Adrenal gland (tissue), 12 donors: Measurements from ENCODE around the gene GALNT9. TPM values are rescaled to one million over a fixed set of nuclear protein-coding genes. Genes with fewer than 3 reads are reported as not detected.

ENCODE experiments used
- DNase-seq, 7 donors: peaks; one replicate each; pipeline ENCODE4 v3.0.0-alpha.2; 2019 to 2020
- H3K27ac ChIP-seq, 5 donors: fragments of 200-600 bp; sonication (generic) in 4 of 5; 1 replicate in 3 of 5; 2 replicates in 2 of 5; pipeline versions ENCODE4 v1.5.1 to v1.8.0; 2016 to 2020; ENCODE audit warnings: mild to moderate bottlenecking in 1 of 5
- H3K27me3 ChIP-seq: fragments of 200-600 bp; 2 replicates; pipeline ENCODE4 v1.8.0; 2021
- H3K36me3 ChIP-seq, 2 donors: fragments of 200-600 bp; replicated peaks in 1 of 2; 1 replicate in 1 of 2; 2 replicates in 1 of 2; pipeline versions ENCODE4 v1.5.1 to v1.8.0; 2018 to 2022
- H3K4me1 ChIP-seq, 2 donors: fragments of 200-600 bp; replicated peaks in 1 of 2; 1 replicate in 1 of 2; 2 replicates in 1 of 2; pipeline versions ENCODE4 v1.5.1 to v1.8.0; 2018 to 2021
- H3K4me3 ChIP-seq, 4 donors: fragments of 200-600 bp; sonication (generic) in 3 of 4; one replicate each; pipeline ENCODE4 v1.5.1; 2016 to 2018
- H3K9me3 ChIP-seq, 3 donors: fragments of 200-600 bp; sonication (generic) in 1 of 3; replicated peaks in 1 of 3; 1 replicate in 2 of 3; 2 replicates in 1 of 3; pipeline versions ENCODE4 v1.5.1 to v1.8.0; 2016 to 2021
- POLR2A ChIP-seq, 2 donors: fragments of 450-650 bp; IDR thresholded peaks; one replicate each; pipeline ENCODE4 v1.6.1; 2017; ENCODE audit warnings: antibody characterized with exemption in 2 of 2, mild to moderate bottlenecking in 2 of 2, moderate library complexity in 1 of 2
- WGBS, 4 donors: extraction: QIAGEN DNeasy Blood & Tissue Kit in 2 of 4; methylation state at CpG; one replicate each; pipeline versions ENCODE4 v1.1.5 to v1.1.7; 2013 to 2017; 5-methylcytosine and 5-hydroxymethylcytosine counted together
- intact Hi-C, 2 donors: fragments of 100-400 bp; cut with DNase I; formaldehyde crosslinking; loops; one replicate each; pipeline versions ENCODE4 v1.14.1 to v1.15.0; 2022 to 2023
- polyA plus RNA-seq, 3 donors: library from polyadenylated mRNA; stranded (reverse); fragments of 200-250 nt in 2 of 3; fragments of 350-450 nt in 1 of 3; fragmentation: Illumina TruSeq in 1 of 3; extraction: RNeasy Lipid Tissue Mini Kit (QIAGEN cat#74804) in 1 of 3; gene quantifications; one replicate each; pipeline ENCODE4 v1.2.3, GENCODE V29; 2013 to 2014
- total RNA-seq, 9 donors: library from RNA; depleted of rRNA in 4 of 9; stranded (reverse); fragments of >200 nt in 4 of 9; fragments of 120-200 nt in 1 of 9; fragmentation: NEBNext Ultra II Directional in 1 of 9; extraction: Animal tissue kit (Norgen Biotek cat#: 25700) in 1 of 9; gene quantifications; one replicate each; pipeline versions ENCODE4 v1.1.0 to v1.2.4, GENCODE V29; 2013 to 2023
- TF ChIP-seq, protein P1 (sequence below), 6 experiments: fragments of 450-650 bp in 4 of 6; fragments of 200-600 bp in 2 of 6; sonication (generic) in 1 of 6; IDR thresholded peaks; 1 replicate in 5 of 6; 2 replicates in 1 of 6; pipeline versions ENCODE4 v1.5.1 to v1.8.0; 2016 to 2021; ENCODE audit warnings: antibody characterized with exemption in 6 of 6, mild to moderate bottlenecking in 2 of 6, moderate library complexity in 1 of 6
- donor health status: healthy with polysubstance abuse.
- donor health status: Bipolar disorder and iron deficiency.
- donor health status: DM: yes; HTN: yes; CAD: no.
- donor health status: DM: no; HTN: no; CAD: no.
- donor health status: DM: no; HTN: no; CAD: no.
- donor health status: DM: yes; HTN: yes; CAD: no.

The GALNT9 gene
- total and polyA plus RNA-seq, 12 donors, result 0.44 to 7.8 (median 1.2) TPM; not detected in 1

DNA sequence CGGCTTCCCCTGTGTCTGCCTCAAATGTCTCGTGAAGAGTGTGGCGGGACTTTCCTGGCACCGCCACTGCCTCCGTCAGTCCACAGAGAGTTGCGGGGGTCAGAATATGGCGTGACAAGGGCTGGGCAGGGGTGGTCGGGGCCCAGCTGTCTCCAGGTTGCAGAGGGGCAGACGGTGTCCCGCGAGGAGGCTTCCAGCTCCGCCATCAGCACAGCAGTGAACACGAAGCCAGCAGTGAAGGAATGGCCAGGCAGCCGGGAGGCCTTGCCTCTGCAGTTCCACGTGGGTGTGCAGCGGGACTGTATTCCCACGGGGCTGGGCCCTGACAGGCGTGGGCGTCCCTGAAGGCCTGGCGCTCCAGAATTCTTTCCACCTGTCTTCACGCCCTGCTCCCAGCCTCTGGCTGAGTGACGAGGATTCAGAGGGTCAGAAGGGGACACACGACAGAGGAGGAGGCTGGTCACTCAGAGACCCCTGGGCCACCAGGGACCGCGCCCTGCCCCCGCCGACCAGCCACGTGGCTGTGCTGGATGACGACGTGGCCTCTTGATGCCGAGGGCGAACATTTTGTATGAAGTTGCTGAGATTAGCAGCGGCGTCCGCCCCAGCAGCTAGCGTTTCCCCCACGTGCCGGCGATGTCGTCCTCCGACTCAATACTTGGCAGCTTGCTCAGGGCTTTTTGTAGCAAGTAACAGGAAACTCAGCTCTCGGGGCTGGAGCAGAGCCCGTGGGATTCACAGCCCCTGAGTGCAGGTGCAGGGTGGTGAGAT, 25.0 kb upstream of the GALNT9 start:
- H3K27me3 ChIP-seq, result peaks cover 17% of the 10 kb centered on the region
- 65 to 85% (median 72%) methylated on average over 26 to 43 of the region's 43 CpGs for WGBS, 4 donors
- TF ChIP-seq, protein P1, sequence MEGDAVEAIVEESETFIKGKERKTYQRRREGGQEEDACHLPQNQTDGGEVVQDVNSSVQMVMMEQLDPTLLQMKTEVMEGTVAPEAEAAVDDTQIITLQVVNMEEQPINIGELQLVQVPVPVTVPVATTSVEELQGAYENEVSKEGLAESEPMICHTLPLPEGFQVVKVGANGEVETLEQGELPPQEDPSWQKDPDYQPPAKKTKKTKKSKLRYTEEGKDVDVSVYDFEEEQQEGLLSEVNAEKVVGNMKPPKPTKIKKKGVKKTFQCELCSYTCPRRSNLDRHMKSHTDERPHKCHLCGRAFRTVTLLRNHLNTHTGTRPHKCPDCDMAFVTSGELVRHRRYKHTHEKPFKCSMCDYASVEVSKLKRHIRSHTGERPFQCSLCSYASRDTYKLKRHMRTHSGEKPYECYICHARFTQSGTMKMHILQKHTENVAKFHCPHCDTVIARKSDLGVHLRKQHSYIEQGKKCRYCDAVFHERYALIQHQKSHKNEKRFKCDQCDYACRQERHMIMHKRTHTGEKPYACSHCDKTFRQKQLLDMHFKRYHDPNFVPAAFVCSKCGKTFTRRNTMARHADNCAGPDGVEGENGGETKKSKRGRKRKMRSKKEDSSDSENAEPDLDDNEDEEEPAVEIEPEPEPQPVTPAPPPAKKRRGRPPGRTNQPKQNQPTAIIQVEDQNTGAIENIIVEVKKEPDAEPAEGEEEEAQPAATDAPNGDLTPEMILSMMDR (IDR thresholded peaks at IDR 0.05), result no peak
- no peak for TF ChIP-seq POLR2A (IDR thresholded peaks at IDR 0.05)

DNA sequence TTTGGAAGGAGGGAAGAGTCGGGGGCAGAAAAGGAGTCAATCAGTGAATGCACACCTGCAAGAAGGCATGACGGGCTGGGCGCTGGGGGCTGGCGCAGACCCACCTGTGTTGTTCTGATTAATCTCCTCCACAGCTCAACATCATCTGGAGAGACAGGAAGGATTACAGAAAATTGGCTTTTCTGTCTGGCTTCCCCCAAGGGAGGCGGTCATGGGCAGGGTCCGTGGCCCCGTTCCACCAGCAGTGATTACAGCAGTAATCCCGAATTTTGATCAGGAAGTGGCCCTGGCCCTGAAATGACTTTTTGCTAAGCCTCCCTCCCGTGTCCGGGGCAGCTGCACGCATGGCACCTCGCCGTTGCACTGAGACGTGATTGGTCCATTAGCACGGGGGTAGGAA, 24.4 kb upstream of the GALNT9 start:
- no peaks in the 10 kb centered on the region for H3K4me1 ChIP-seq
- H3K27me3 ChIP-seq, result peaks cover 17% of the 10 kb centered on the region
- H3K9me3 ChIP-seq, result no peaks in the 10 kb centered on the region
- H3K36me3 ChIP-seq, result no peaks in the 10 kb centered on the region
- intact Hi-C loops, result no loop called here
- no peak overlapping the region for H3K27ac ChIP-seq
- DNase-seq, result no peak
- WGBS, 4 donors, result 76 to 85% (median 80%) methylated on average over 9 to 15 of the region's 15 CpGs
- no peak overlapping the region for H3K4me3 ChIP-seq
- no peak for TF ChIP-seq POLR2A (IDR thresholded peaks at IDR 0.05)
- TF ChIP-seq, protein P1 (IDR thresholded peaks at IDR 0.05), result no peak

More for the DNA sequence above, 25.0 kb upstream of the GALNT9 start:
- Histone ChIP-seq H3K36me3 (no peaks in the 10 kb centered on the region), H3K4me3 (no peak overlapping the region), H3K9me3 (no peaks in the 10 kb centered on the region), H3K27ac (no peak overlapping the region), H3K4me1 (no peaks in the 10 kb centered on the region)
- intact Hi-C loops, result no loop called here
- DNase-seq, result no peak

DNA sequence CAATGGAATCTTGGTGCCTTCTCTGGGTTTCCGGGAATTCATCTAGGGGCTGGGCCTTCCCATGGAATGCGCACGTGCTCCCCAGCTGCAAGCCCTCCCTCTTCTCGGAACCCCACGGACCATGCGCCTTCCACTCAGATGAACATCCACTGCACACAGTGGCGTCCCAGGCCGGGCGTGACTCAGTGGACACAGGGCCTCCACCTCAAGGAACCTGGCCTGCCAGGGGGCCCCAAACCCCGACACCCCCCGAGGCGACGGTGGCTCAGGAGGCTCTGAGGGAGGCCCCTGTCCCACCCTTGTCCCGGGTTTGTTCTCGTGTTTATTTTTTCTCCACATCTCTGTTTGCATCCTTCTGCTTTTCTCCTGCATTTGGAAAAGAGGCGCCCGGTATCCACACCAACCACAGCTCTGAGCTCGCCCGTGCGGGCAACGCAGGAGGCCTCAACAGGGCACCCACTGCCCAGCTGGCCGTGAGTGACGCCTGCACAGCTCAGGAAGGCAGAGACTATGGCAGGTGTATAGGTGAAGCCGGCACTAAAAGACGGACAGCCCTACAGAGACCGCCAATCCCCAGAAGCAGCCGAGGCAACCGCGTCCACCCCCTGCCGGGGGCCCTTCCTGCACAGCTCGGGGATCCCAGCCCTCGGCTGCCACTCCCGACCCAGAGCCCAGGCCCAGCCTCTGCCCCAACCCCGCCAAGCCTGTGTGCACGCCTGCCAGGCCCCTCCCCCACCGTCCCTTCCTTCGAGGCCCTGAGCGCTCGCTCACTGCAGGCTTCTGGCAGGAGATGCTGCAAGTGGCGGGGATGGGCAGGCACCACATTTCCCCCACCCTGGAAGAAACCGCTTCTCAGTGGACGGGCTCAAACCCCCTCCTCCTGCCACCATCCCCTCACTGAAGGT, 23.8 kb upstream of the GALNT9 start:
- intact Hi-C loops, result no loop called here
- H3K4me1 ChIP-seq, result no peaks in the 10 kb centered on the region
- TF ChIP-seq POLR2A (IDR thresholded peaks at IDR 0.05), result no peak
- TF ChIP-seq, protein P1 (IDR thresholded peaks at IDR 0.05), result no peak
- DNase-seq, result no peak
- no peaks in the 10 kb centered on the region for H3K36me3 ChIP-seq
- 61 to 78% (median 64%) methylated on average over 25 to 42 of the region's 42 CpGs for WGBS, 4 donors
- H3K27ac ChIP-seq, result no peak overlapping the region
- no peak overlapping the region for H3K4me3 ChIP-seq
- no peaks in the 10 kb centered on the region for H3K9me3 ChIP-seq
- peaks cover 17% of the 10 kb centered on the region for H3K27me3 ChIP-seq

DNA sequence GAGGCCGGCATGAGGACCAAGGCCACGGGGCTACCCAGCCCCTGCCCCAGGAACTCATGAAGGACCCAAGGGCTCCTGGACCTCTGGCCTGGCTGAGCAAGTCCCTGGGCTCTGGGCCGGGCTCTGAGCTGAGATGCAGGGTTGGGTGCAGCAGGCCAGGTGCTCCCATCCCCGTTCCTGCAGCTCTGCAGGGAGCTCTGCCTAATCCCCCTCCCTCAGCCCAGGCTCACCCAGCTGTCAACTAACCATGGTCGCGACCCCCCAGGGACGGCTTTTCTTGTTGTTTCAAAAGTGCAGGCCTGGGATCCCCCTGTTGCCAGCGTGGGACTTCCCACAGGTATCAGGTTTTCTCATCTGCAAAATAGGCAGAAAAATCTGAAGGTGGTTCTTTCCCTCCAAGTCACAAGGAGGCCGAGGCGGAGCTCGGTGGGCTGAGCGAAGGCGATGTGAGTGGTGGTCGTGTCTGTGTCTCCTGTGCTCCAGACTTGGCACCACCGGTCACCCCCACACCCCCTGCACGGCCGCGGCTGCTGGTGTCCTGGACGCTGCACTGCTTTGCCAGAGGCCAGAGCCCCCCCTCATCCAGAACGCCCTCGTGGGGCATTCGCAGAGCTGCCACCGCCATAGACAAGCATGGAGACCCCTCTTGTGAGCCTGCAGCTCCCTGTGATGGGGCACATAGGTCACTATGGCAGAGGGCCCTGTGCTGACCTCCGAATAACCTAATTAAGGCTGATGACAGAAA, 22.5 kb upstream of the GALNT9 start:
- Histone ChIP-seq H3K4me1 (no peaks in the 10 kb centered on the region), H3K9me3 (no peaks in the 10 kb centered on the region), H3K36me3 (no peaks in the 10 kb centered on the region), H3K27me3 (peaks cover 17% of the 10 kb centered on the region), H3K27ac (no peak overlapping the region), H3K4me3 (no peak overlapping the region)
- no peak for DNase-seq
- intact Hi-C loops, result no loop called here
- TF ChIP-seq, protein P1 (IDR thresholded peaks at IDR 0.05), result no peak
- no peak for TF ChIP-seq POLR2A (IDR thresholded peaks at IDR 0.05)
- WGBS, 4 donors, result 81 to 88% (median 84%) methylated on average over 16 to 24 of the region's 24 CpGs
